HTR-8/SVneo (cell line): ENCODE results near the gene TUBB8.
"Not testable (repeated sequence)": the region's sequence is repeated elsewhere in the genome, so short reads cannot be mapped to it uniquely, and the experiment has no call there.

Experiments
- DNase-seq: peaks from one replicate; pipeline ENCODE4 v3.0.0; 2011; ENCODE audit warnings: low spot score, mixed read lengths; ENCODE audit not compliant: insufficient read length
- FAIRE-seq: peaks from 2 replicates; lab custom pipeline; 2011; peaks lifted over from hg19 to GRCh38; lab: Jason Lieb, UNC

Gene TUBB8

GRCh38 chr10:48996-49395 lies at the start of gene TUBB8:
Gene TUBB8 (minus strand): TSS chr10:49296. CDS start chr10:49238, 58 bp downstream.
- no peak for FAIRE-seq
- DNase-seq, result no peak

- DNase-seq, result no peak
- no peak for FAIRE-seq
These were observed 47.4 kb upstream of the TUBB8 start for GRCh38 chr10:96466-96865.

GRCh38 chr10:95356-96115 lies 46.4 kb upstream of the TUBB8 start:
- FAIRE-seq, result no peak

GRCh38 chr10:94613-95012 lies 45.5 kb upstream of the TUBB8 start:
- no peak for FAIRE-seq
- DNase-seq, result no peak

More at GRCh38 chr10:95356-96115, 46.4 kb upstream of the TUBB8 start:
- DNase-seq, result no peak

- FAIRE-seq, result no peak
- no peak for DNase-seq
These were observed 43.8 kb upstream of the TUBB8 start for GRCh38 chr10:92846-93245.

GRCh38 chr10:92153-92552 lies 43.1 kb upstream of the TUBB8 start:
- no peak for FAIRE-seq
- DNase-seq, result no peak

GRCh38 chr10:91313-91712 lies 42.2 kb upstream of the TUBB8 start:
- FAIRE-seq (no peak), DNase-seq (no peak)

- DNase-seq (no peak), FAIRE-seq (no peak)
These were observed 41.1 kb upstream of the TUBB8 start for GRCh38 chr10:90161-90560.

- no peak for FAIRE-seq
These were observed 40.2 kb upstream of the TUBB8 start for GRCh38 chr10:89248-89647.

GRCh38 chr10:88253-88652 lies 39.2 kb upstream of the TUBB8 start:
- FAIRE-seq (no peak), DNase-seq (no peak)

More at GRCh38 chr10:89248-89647, 40.2 kb upstream of the TUBB8 start:
- no peak for DNase-seq

GRCh38 chr10:87177-88080 lies 38.3 kb upstream of the TUBB8 start:
- DNase-seq, result no peak
- FAIRE-seq, result no peak

GRCh38 chr10:86031-86430 lies 36.9 kb upstream of the TUBB8 start:
- FAIRE-seq, result no peak

GRCh38 chr10:85044-85443 lies 35.9 kb upstream of the TUBB8 start:
- DNase-seq, result no peak
- FAIRE-seq, result no peak

More at GRCh38 chr10:86031-86430, 36.9 kb upstream of the TUBB8 start:
- no peak for DNase-seq

GRCh38 chr10:83930-84530 lies 34.9 kb upstream of the TUBB8 start:
- FAIRE-seq (peak; percentile 40), DNase-seq (no peak)

GRCh38 chr10:80477-81105 lies 31.5 kb upstream of the TUBB8 start:
- DNase-seq, result no peak
- FAIRE-seq, result no peak

GRCh38 chr10:79532-80215 lies 30.6 kb upstream of the TUBB8 start:
- no peak for FAIRE-seq
- no peak for DNase-seq

GRCh38 chr10:78556-78955 lies 29.5 kb upstream of the TUBB8 start:
- DNase-seq (no peak), FAIRE-seq (no peak)

- DNase-seq, FAIRE-seq: not testable (repeated sequence)
These were observed 25.1 kb upstream of the TUBB8 start for GRCh38 chr10:74266-74621.

- DNase-seq, result peak; percentile 42
- not testable (repeated sequence) for FAIRE-seq
These were observed 24.6 kb upstream of the TUBB8 start for GRCh38 chr10:73543-74265.
